Keratinocyte (primary cell): ENCODE results near the gene MAPKBP1. TPM values are rescaled to one million over a fixed set of nuclear protein-coding genes. Genes with fewer than 3 reads are reported as not detected.

Experiments used
- DNase-seq: peaks from one replicate; pipeline ENCODE4 v3.0.0-alpha.2; 2011; ENCODE audit warnings: low read depth, missing footprints, low spot score
- FAIRE-seq: peaks from 2 replicates; lab custom pipeline; 2011; peaks lifted over from hg19 to GRCh38; lab: Jason Lieb, UNC
- H2AFZ ChIP-seq: 2 replicates; pipeline ENCODE4 v1.6.0; 2012; ENCODE audit warnings: low read length, control low read depth, inconsistent platforms; ENCODE audit not compliant: control insufficient read depth
- H3K27ac ChIP-seq: 2 replicates; pipeline ENCODE4 v1.5.1; 2011; ENCODE audit warnings: low read length; ENCODE audit not compliant: control insufficient read depth, insufficient read depth
- H3K27me3 ChIP-seq: 3 replicates; pipeline ENCODE4 v1.6.0; 2011; ENCODE audit warnings: low read length; ENCODE audit not compliant: control insufficient read depth, insufficient read depth; ENCODE audit errors: extremely low read depth
- H3K36me3 ChIP-seq, 2 experiments: 2 replicates in 1 of 2; 3 replicates in 1 of 2; pipeline ENCODE4 v1.5.1; 2011; ENCODE audit warnings: low read length in 2 of 2, mild to moderate bottlenecking in 1 of 2; ENCODE audit not compliant: control insufficient read depth in 2 of 2, insufficient read depth in 2 of 2; ENCODE audit errors: extremely low read depth in 1 of 2
- H3K4me1 ChIP-seq: 3 replicates; pipeline ENCODE4 v1.5.1; 2011; ENCODE audit warnings: low read length; ENCODE audit not compliant: control insufficient read depth, insufficient read depth; ENCODE audit errors: extremely low read depth
- H3K4me2 ChIP-seq: 3 replicates; pipeline ENCODE4 v1.6.0; 2011; ENCODE audit warnings: low read depth, low read length; ENCODE audit not compliant: control insufficient read depth, insufficient read depth; ENCODE audit errors: extremely low read depth
- H3K4me3 ChIP-seq, 3 experiments: fragments of 200-600 bp in 1 of 3; sonication (generic) in 1 of 3; 2 replicates in 2 of 3; 3 replicates in 1 of 3; pipeline ENCODE4 v1.5.1; 2011 to 2016; ENCODE audit warnings: low read length in 3 of 3, mild to moderate bottlenecking in 3 of 3, control low read depth in 2 of 3, inconsistent platforms in 1 of 3, low read depth in 1 of 3, mixed read lengths in 1 of 3, mixed run types in 1 of 3, moderate library complexity in 1 of 3; ENCODE audit not compliant: control insufficient read depth in 2 of 3, insufficient read depth in 2 of 3; ENCODE audit errors: extremely low read depth in 1 of 3
- H3K79me2 ChIP-seq: 2 replicates; pipeline ENCODE4 v1.6.0; 2012; ENCODE audit warnings: low read length; ENCODE audit not compliant: control insufficient read depth, insufficient read depth
- H3K9ac ChIP-seq: 3 replicates; pipeline ENCODE4 v1.6.0; 2011; ENCODE audit warnings: low read length; ENCODE audit not compliant: control insufficient read depth, insufficient read depth; ENCODE audit errors: extremely low read depth
- H3K9me1 ChIP-seq: 3 replicates; pipeline ENCODE4 v1.6.0; 2011; ENCODE audit warnings: low read length; ENCODE audit not compliant: control insufficient read depth, insufficient read depth; ENCODE audit errors: extremely low read depth
- H3K9me3 ChIP-seq: 2 replicates; pipeline ENCODE4 v1.5.1; 2012; ENCODE audit warnings: low read depth, low read length; ENCODE audit not compliant: control insufficient read depth
- H4K20me1 ChIP-seq: 3 replicates; pipeline ENCODE4 v1.6.0; 2011; ENCODE audit warnings: low read length; ENCODE audit not compliant: control insufficient read depth, insufficient read depth; ENCODE audit errors: extremely low read depth
- CTCF ChIP-seq, 3 experiments: IDR thresholded peaks in 1 of 3; conservative IDR thresholded peaks in 1 of 3; optimal IDR thresholded peaks in 1 of 3; 2 replicates in 2 of 3; 3 replicates in 1 of 3; pipeline versions ENCODE3 to v1.5.1; 2011; ENCODE audit warnings: low read length in 3 of 3, mild to moderate bottlenecking in 3 of 3, moderate library complexity in 2 of 3, control low read depth in 1 of 3, inconsistent platforms in 1 of 3; ENCODE audit not compliant: insufficient read depth in 2 of 3; ENCODE audit errors: extremely low read depth in 1 of 3
- EZH2 ChIP-seq: IDR thresholded peaks from one replicate; pipeline ENCODE4 v1.6.1; 2012; ENCODE audit warnings: inconsistent platforms, mild to moderate bottlenecking, low read length, moderate library complexity
- dilution Hi-C: fragments of 300-500 bp; cut with MboI; formaldehyde crosslinking; loops from one replicate; pipeline ENCODE4 v1.7.0; 2020; ENCODE audit warnings: low sequenced_read_pairs; ENCODE audit not compliant: extremely low pct_ligation_motif_present
- polyA plus RNA-seq, 5 experiments: library from polyadenylated mRNA; depleted of rRNA in 3 of 5; stranded (reverse) in 3 of 5; stranded (forward) in 1 of 5; unstranded in 1 of 5; fragments of >200 nt; gene quantifications; 1 replicate in 1 of 5; 2 replicates in 3 of 5; 3 replicates in 1 of 5; pipeline versions ENCODE4 v1.2.1 to v1.2.3, GENCODE V29; 2011 to 2012; ENCODE audit warnings: missing spikeins in 2 of 5, low read depth in 1 of 5, low replicate concordance in 1 of 5

MAPKBP1 gene
- polyA plus RNA-seq, 1 donor (not counting 4 experiments of a cell fraction or from before 2014, with no cell fraction given), result 18.3 TPM

GRCh38 chr15:41812820-41813375, 38.6 kb downstream of the MAPKBP1 start:
- peaks cover 54 to 73% of the 10 kb centered on the region in 2 experiments for H3K36me3 ChIP-seq
- H3K4me1 ChIP-seq, result peaks cover 17% of the 10 kb centered on the region
- H3K27ac ChIP-seq, result no peak overlapping the region
- no peaks in the 10 kb centered on the region for H3K27me3 ChIP-seq
- H2AFZ ChIP-seq, result no peak overlapping the region
- FAIRE-seq (no peak), DNase-seq (no peak)
- no peak overlapping the region for H3K4me2 ChIP-seq
- H3K4me3 ChIP-seq, result no peak overlapping the region
- H3K9me1 ChIP-seq, result no peaks in the 10 kb centered on the region
- peaks cover 35% of the 10 kb centered on the region for H3K79me2 ChIP-seq
- dilution Hi-C loops, result no loop called here
- no peaks in the 10 kb centered on the region for H3K9me3 ChIP-seq
- no peaks in the 10 kb centered on the region for H4K20me1 ChIP-seq
- TF ChIP-seq CTCF (optimal IDR thresholded peaks at IDR 0.05 in 1 of 3, IDR thresholded peaks at IDR 0.05 in 1 of 3, conservative IDR thresholded peaks at IDR 0.05 in 1 of 3; ENCODE audit: extremely low read depth in 1 of 3, insufficient read depth in 2 of 3, low read length in 3 of 3) (no peak), EZH2 (no peak)
- H3K9ac ChIP-seq, result no peak overlapping the region

GRCh38 chr15:41813426-41813825, 39.1 kb downstream of the MAPKBP1 start:
- no peak overlapping the region for H3K4me3 ChIP-seq
- H3K27me3 ChIP-seq, result no peaks in the 10 kb centered on the region
- no peak overlapping the region for H3K27ac ChIP-seq
- H2AFZ ChIP-seq, result no peak overlapping the region
- H3K36me3 ChIP-seq, result peaks cover 59 to 78% of the 10 kb centered on the region in 2 experiments
- H3K4me1 ChIP-seq, result peaks cover 17% of the 10 kb centered on the region
- TF ChIP-seq EZH2 (no peak), CTCF (optimal IDR thresholded peaks at IDR 0.05 in 1 of 3, IDR thresholded peaks at IDR 0.05 in 1 of 3, conservative IDR thresholded peaks at IDR 0.05 in 1 of 3; ENCODE audit: extremely low read depth in 1 of 3, insufficient read depth in 2 of 3, low read length in 3 of 3) (no peak)
- H3K79me2 ChIP-seq, result peaks cover 32% of the 10 kb centered on the region
- H3K9me1 ChIP-seq, result no peaks in the 10 kb centered on the region
- dilution Hi-C loops, result no loop called here
- no peak overlapping the region for H3K9ac ChIP-seq
- DNase-seq, result no peak
- FAIRE-seq, result no peak
- H4K20me1 ChIP-seq, result no peaks in the 10 kb centered on the region
- no peaks in the 10 kb centered on the region for H3K9me3 ChIP-seq
- no peak overlapping the region for H3K4me2 ChIP-seq
